CD14-positive monocyte (primary cell): Measurements from ENCODE around the gene BRD3OS. TPM values are rescaled to one million over a fixed set of nuclear protein-coding genes. Genes with fewer than 3 reads are reported as not detected.

Experiments
- DNase-seq, 3 donors: peaks; one replicate each; pipeline ENCODE4 v3.0.0-alpha.2; 2011 to 2022
- H2AFZ ChIP-seq: 2 replicates; pipeline ENCODE4 v1.6.0; 2012; ENCODE audit warnings: mild to moderate bottlenecking, low read depth, low read length, inconsistent platforms; ENCODE audit not compliant: insufficient read depth, poor library complexity, severe bottlenecking
- H3K27ac ChIP-seq, 2 donors: 1 replicate in 1 of 2; 2 replicates in 1 of 2; pipeline ENCODE4 v1.5.1; 2012 to 2013; ENCODE audit warnings: low read length in 2 of 2, control low read depth in 1 of 2, inconsistent platforms in 1 of 2, low read depth in 1 of 2, mild to moderate bottlenecking in 1 of 2
- H3K27me3 ChIP-seq, 2 donors: one replicate each; pipeline versions ENCODE4 v1.6.0 to v1.6.1; 2011 to 2013; ENCODE audit warnings: low read length in 2 of 2; ENCODE audit not compliant: control insufficient read depth in 2 of 2, insufficient read depth in 2 of 2
- H3K36me3 ChIP-seq, 2 donors: replicated peaks in 1 of 2; 1 replicate in 1 of 2; 2 replicates in 1 of 2; pipeline versions ENCODE4 v1.5.1 to v1.6.1; 2012 to 2013; ENCODE audit warnings: low read length in 2 of 2, control low read depth in 1 of 2, inconsistent platforms in 1 of 2, mild to moderate bottlenecking in 1 of 2; ENCODE audit not compliant: insufficient read depth in 2 of 2, control insufficient read depth in 1 of 2
- H3K4me1 ChIP-seq, 2 donors: 1 replicate in 1 of 2; 2 replicates in 1 of 2; pipeline versions ENCODE4 v1.5.1 to v1.6.1; 2012 to 2013; ENCODE audit warnings: low read length in 2 of 2, control low read depth in 1 of 2, inconsistent platforms in 1 of 2, mild to moderate bottlenecking in 1 of 2, moderate library complexity in 1 of 2; ENCODE audit not compliant: insufficient read depth in 2 of 2, control insufficient read depth in 1 of 2
- H3K4me2 ChIP-seq: replicated peaks from 2 replicates; pipeline ENCODE3; 2012; ENCODE audit warnings: low read length, moderate library complexity, mild to moderate bottlenecking; ENCODE audit not compliant: poor library complexity, severe bottlenecking; ENCODE audit errors: extremely low read depth
- H3K4me3 ChIP-seq, 3 experiments: fragments of 200-600 bp in 1 of 3; sonication (generic) in 1 of 3; replicated peaks in 1 of 3; 1 replicate in 2 of 3; 2 replicates in 1 of 3; pipeline ENCODE4 v1.5.1; 2011 to 2013; ENCODE audit warnings: low read length in 3 of 3, mild to moderate bottlenecking in 3 of 3, control low read depth in 2 of 3, low read depth in 2 of 3, inconsistent platforms in 1 of 3, moderate library complexity in 1 of 3
- H3K79me2 ChIP-seq: 2 replicates; pipeline ENCODE4 v1.6.0; 2012; ENCODE audit warnings: mild to moderate bottlenecking, control low read depth, inconsistent platforms, low read length, moderate library complexity; ENCODE audit not compliant: insufficient read depth
- H3K9ac ChIP-seq: 2 replicates; pipeline ENCODE4 v1.6.0; 2017; ENCODE audit warnings: low read length, mild to moderate bottlenecking; ENCODE audit not compliant: insufficient read depth, poor library complexity, severe bottlenecking
- H3K9me3 ChIP-seq, 2 donors: replicated peaks in 1 of 2; 1 replicate in 1 of 2; 2 replicates in 1 of 2; pipeline versions ENCODE4 v1.5.1 to v1.6.1; 2012 to 2013; ENCODE audit warnings: low read length in 2 of 2, control low read depth in 1 of 2; ENCODE audit not compliant: control insufficient read depth in 1 of 2, insufficient read depth in 1 of 2
- H4K20me1 ChIP-seq: 2 replicates; pipeline ENCODE4 v1.6.0; 2012; ENCODE audit warnings: mild to moderate bottlenecking, low read length, control low read depth, moderate library complexity; ENCODE audit not compliant: insufficient read depth
- H3K27ac Mint-ChIP-seq, 7 donors: one replicate each; pipeline ENCODE4 v1.8.0; 2020; ENCODE audit warnings: mild to moderate bottlenecking in 7 of 7, mixed read lengths in 7 of 7, moderate library complexity in 6 of 7, inconsistent platforms in 2 of 7
- H3K27me3 Mint-ChIP-seq, 3 donors: one replicate each; pipeline ENCODE4 v1.8.0; 2021 to 2022; ENCODE audit warnings: low read depth in 3 of 3, mild to moderate bottlenecking in 3 of 3, mixed read lengths in 3 of 3, moderate library complexity in 3 of 3, inconsistent platforms in 1 of 3
- H3K36me3 Mint-ChIP-seq, 2 donors: one replicate each; pipeline ENCODE4 v1.8.0; 2020; ENCODE audit warnings: mixed read lengths in 2 of 2, inconsistent platforms in 1 of 2, mild to moderate bottlenecking in 1 of 2
- H3K4me1 Mint-ChIP-seq: one replicate; pipeline ENCODE4 v1.8.0; 2020; ENCODE audit warnings: mild to moderate bottlenecking, mixed read lengths
- H3K4me3 Mint-ChIP-seq, 2 donors: one replicate each; pipeline ENCODE4 v1.8.0; 2020; ENCODE audit warnings: mild to moderate bottlenecking in 2 of 2, mixed read lengths in 2 of 2, moderate library complexity in 1 of 2
- H3K9me3 Mint-ChIP-seq, 7 donors: one replicate each; pipeline ENCODE4 v1.8.0; 2020 to 2022; ENCODE audit warnings: mixed read lengths in 7 of 7, mild to moderate bottlenecking in 6 of 7, moderate library complexity in 6 of 7, inconsistent platforms in 2 of 7
- CTCF ChIP-seq: fragments of 200-600 bp; IDR thresholded peaks from one replicate; pipeline ENCODE4 v1.8.0; 2022; ENCODE audit warnings: antibody characterized with exemption, mild to moderate bottlenecking
- WGBS: methylation state at CpG from one replicate; pipeline ENCODE4 v1.1.5; 2013; ENCODE audit warnings: missing lambda C conversion rate; ENCODE audit not compliant: insufficient coverage; 5-methylcytosine and 5-hydroxymethylcytosine counted together
- intact Hi-C, 2 donors: fragments of 100-400 bp; cut with micrococcal nuclease; formaldehyde crosslinking; loops; one replicate each; pipeline versions ENCODE4 v1.15.0 to v1.15.1; 2023
- polyA plus RNA-seq, 3 donors: library from polyadenylated mRNA; depleted of rRNA in 1 of 3; unstranded in 2 of 3; stranded (reverse) in 1 of 3; fragments of 300-500 nt in 2 of 3; fragments of >200 nt in 1 of 3; fragmentation: Illumina TruSeq in 2 of 3; gene quantifications; 1 replicate in 2 of 3; 2 replicates in 1 of 3; pipeline ENCODE4 v1.2.3, GENCODE V29; 2012 to 2021

Gene BRD3OS
- polyA plus RNA-seq, 3 donors: 2.9 to 6.8 (median 6.6) TPM

- Histone ChIP-seq H3K27ac (no peak overlapping the region), H3K4me1 (no peaks in the 10 kb centered on the region), H3K27me3 (peaks cover 0 to 3% of the 10 kb centered on the region in 2 donors), H3K79me2 (no peaks in the 10 kb centered on the region), H3K9me3 (peaks cover 12 to 17% of the 10 kb centered on the region in 2 donors), H3K9ac (no peak overlapping the region), H3K4me3 (no peak overlapping the region), H3K4me2 (no peak overlapping the region), H4K20me1 (no peaks in the 10 kb centered on the region), H2AFZ (no peak overlapping the region), H3K36me3 (no peaks in the 10 kb centered on the region)
- intact Hi-C loops: no loop called here
- Mint-ChIP-seq H3K27ac (no peak overlapping the region), H3K27me3 (peaks cover 7 to 18% (median 16%) of the 10 kb centered on the region in 3 donors), H3K36me3 (no peaks in the 10 kb centered on the region), H3K9me3 (peaks cover 12 to 50% (median 36%) of the 10 kb centered on the region in 7 donors), H3K4me1 (no peaks in the 10 kb centered on the region), H3K4me3 (no peak overlapping the region)
- WGBS: no CpG with 5 or more reads among the region's 1 CpG
- DNase-seq: no peak
- no peak for TF ChIP-seq CTCF
Measured at GRCh38 chr9:134076644-134077043, 51.4 kb downstream of the BRD3OS start.

Other genes starting within 250 kb of the BRD3OS start
- 10 to 100 TPM in 1 of 3 donors, 1 to 10 TPM in 2; 2.3 to 13.6 (median 2.3) TPM for gene VAV2, start 33.2 kb upstream of the BRD3OS start, polyA plus RNA-seq
- gene BRD3, start 42.5 kb downstream of the BRD3OS start, polyA plus RNA-seq: 10 to 100 TPM; 16.4 to 18.2 (median 17.1) TPM
- gene WDR5, start 110.6 kb downstream of the BRD3OS start, polyA plus RNA-seq: 10 to 100 TPM in 2 of 3 donors, 1 to 10 TPM in 1; 8.7 to 17.3 (median 10.2) TPM
- not detected for gene RNU6ATAC, start 139.1 kb downstream of the BRD3OS start, polyA plus RNA-seq